Sigmoid colon (tissue), 4 donors: ENCODE measurements around the gene TBX1.

Experiments used
- CTCF ChIP-seq, 4 experiments: fragments of 450-650 bp in 3 of 4; fragments of 200-600 bp in 1 of 4; IDR thresholded peaks; one replicate each; pipeline ENCODE4 v1.5.1; 2016 to 2019; ENCODE audit warnings: antibody characterized with exemption in 4 of 4, mild to moderate bottlenecking in 3 of 4, moderate library complexity in 2 of 4
- EP300 ChIP-seq, 4 donors: sonication (generic); formaldehyde crosslinking; IDR thresholded peaks; one replicate each; pipeline ENCODE4 v1.6.1; 2017; ENCODE audit warnings: antibody characterized with exemption in 4 of 4
- POLR2A ChIP-seq, 2 donors: fragments of 450-650 bp; IDR thresholded peaks; one replicate each; pipeline ENCODE4 v1.6.1; 2016; ENCODE audit warnings: antibody characterized with exemption in 2 of 2, mild to moderate bottlenecking in 2 of 2, moderate library complexity in 2 of 2
- POLR2AphosphoS5 ChIP-seq, 4 donors: sonication (generic); formaldehyde crosslinking; IDR thresholded peaks; one replicate each; pipeline ENCODE4 v1.6.1; 2017; ENCODE audit warnings: antibody characterized with exemption in 4 of 4

GRCh38 chr22:19714312-19715187, 46.0 kb upstream of the TBX1 start, which contains the start of gene SEPTIN5:
- TF ChIP-seq CTCF (IDR thresholded peaks at IDR 0.05) (no peak), EP300 (IDR thresholded peaks at IDR 0.05) (no peak), POLR2AphosphoS5 (IDR thresholded peaks at IDR 0.05) (no peak), POLR2A (IDR thresholded peaks at IDR 0.05) (no peak)
